HepG2 (cell line): ENCODE results near the gene LIMCH1. TPM values are rescaled to one million over a fixed set of nuclear protein-coding genes. Genes with fewer than 3 reads are reported as not detected.

ENCODE experiments used
- ATAC-seq: fragments of 200-7000 bp; cut with Tn5 transposase; 3 replicates; pipeline ENCODE4 v1.9.1; 2020; ENCODE audit warnings: mild to moderate bottlenecking, moderate library complexity
- BruUV-seq: library from RNA; stranded (reverse); fragments of 400-500 nt; replicated peaks from 2 replicates; lab custom pipeline; 2021; lab: Mats Ljungman, UMichigan
- CTCF ChIA-PET: fragments of 300-600 bp; formaldehyde crosslinking; extraction: SDS; loops from one replicate; lab custom pipeline; 2021; ENCODE audit warnings: low total read pairs, inconsistent platforms, low intra/inter-chr PET ratio; lab: Yijun Ruan, JAX
- POLR2A ChIA-PET: fragments of 350-600 bp; sonication (Branson Sonifier 250); formaldehyde crosslinking; loops from one replicate; lab custom pipeline; 2020; ENCODE audit warnings: antibody characterized with exemption, inconsistent platforms; lab: Yijun Ruan, JAX
- DNase-seq: peaks from one replicate; pipeline ENCODE4 v3.0.0-alpha.2; 2015; ENCODE audit warnings: low spot score
- FAIRE-seq: peaks from 3 replicates; lab custom pipeline; 2011; peaks lifted over from hg19 to GRCh38; lab: Jason Lieb, UNC
- H2AFZ ChIP-seq: one replicate; pipeline ENCODE4 v1.6.1; 2011; ENCODE audit warnings: low read length, inconsistent platforms
- H3K27ac ChIP-seq: fragments of 300-600 bp; 3 replicates; pipeline ENCODE4 v1.8.0; 2011; ENCODE audit warnings: mixed run types, mild to moderate bottlenecking, mixed read lengths, low read length, inconsistent platforms; ENCODE audit not compliant: insufficient read depth; ENCODE audit errors: extremely low read length
- H3K27me3 ChIP-seq, 2 experiments: fragments of 200-600 bp in 1 of 2; 2 replicates in 1 of 2; 3 replicates in 1 of 2; pipeline versions ENCODE4 v1.6.0 to v1.8.0; 2011; ENCODE audit warnings: low read length in 2 of 2, mild to moderate bottlenecking in 2 of 2, moderate library complexity in 2 of 2, inconsistent platforms in 1 of 2; ENCODE audit not compliant: insufficient read depth in 2 of 2, control insufficient read depth in 1 of 2
- H3K36me3 ChIP-seq, 2 experiments: fragments of 200-600 bp in 1 of 2; replicated peaks in 1 of 2; 2 replicates in 1 of 2; 3 replicates in 1 of 2; pipeline versions ENCODE4 v1.5.1 to v1.8.0; 2011; ENCODE audit warnings: low read length in 2 of 2, inconsistent platforms in 1 of 2; ENCODE audit not compliant: insufficient read depth in 2 of 2, control insufficient read depth in 1 of 2
- H3K4me1 ChIP-seq: 2 replicates; pipeline ENCODE4 v1.5.1; 2012; ENCODE audit warnings: low read length, inconsistent platforms; ENCODE audit not compliant: insufficient read depth
- H3K4me2 ChIP-seq: 2 replicates; pipeline ENCODE4 v1.6.0; 2011; ENCODE audit warnings: low read depth, low read length, inconsistent platforms
- H3K4me3 ChIP-seq, 3 experiments: fragments of 200-600 bp in 1 of 3; sonication (generic), shearing (Covaris generic) in 1 of 3; replicated peaks in 1 of 3; 2 replicates each; pipeline ENCODE4 v1.5.1; 2011 to 2016; ENCODE audit warnings: low read length in 3 of 3, inconsistent platforms in 2 of 3, low read depth in 2 of 3, mild to moderate bottlenecking in 2 of 3, control low read depth in 1 of 3, mixed read lengths in 1 of 3; ENCODE audit not compliant: insufficient read depth in 1 of 3
- H3K79me2 ChIP-seq: one replicate; pipeline ENCODE4 v1.6.1; 2011; ENCODE audit warnings: low read length, inconsistent platforms; ENCODE audit not compliant: insufficient read depth
- H3K9ac ChIP-seq: 2 replicates; pipeline ENCODE4 v1.6.0; 2011; ENCODE audit warnings: mild to moderate bottlenecking, low read depth, low read length, inconsistent platforms; ENCODE audit not compliant: insufficient read depth
- H3K9me3 ChIP-seq: 2 replicates; pipeline ENCODE4 v1.5.1; 2012; ENCODE audit warnings: mild to moderate bottlenecking, low read length
- H4K20me1 ChIP-seq: 2 replicates; pipeline ENCODE4 v1.6.0; 2011; ENCODE audit warnings: inconsistent platforms, mild to moderate bottlenecking, low read length, moderate library complexity; ENCODE audit not compliant: insufficient read depth
- AGO2 ChIP-seq: fragments of 200-400 bp; formaldehyde crosslinking; optimal IDR thresholded peaks from 2 replicates; pipeline ENCODE3; 2017; ENCODE audit warnings: mild to moderate bottlenecking, low read depth, low read length, moderate library complexity
- NPAS2 ChIP-seq: sonication (generic); formaldehyde crosslinking; IDR thresholded peaks from 2 replicates; pipeline ENCODE4 v1.8.0; 2022; ENCODE audit warnings: mild to moderate bottlenecking, missing genetic modification reagents, borderline replicate concordance
- PAF1 ChIP-seq: IDR thresholded peaks from 2 replicates; pipeline ENCODE4 v1.6.1; 2016; ENCODE audit warnings: missing genetic modification reagents, missing compliant biosample characterization
- SP140L ChIP-seq: sonication (generic); formaldehyde crosslinking; IDR thresholded peaks from 2 replicates; pipeline ENCODE4 v1.4.0; 2020; ENCODE audit warnings: missing genetic modification reagents, borderline replicate concordance
- STAG1 ChIP-seq: sonication (generic); formaldehyde crosslinking; IDR thresholded peaks from 2 replicates; pipeline ENCODE4 v1.4.0; 2020; ENCODE audit warnings: missing genetic modification reagents
- THAP11 ChIP-seq: IDR thresholded peaks from 2 replicates; pipeline ENCODE4 v1.6.1; 2016; ENCODE audit warnings: missing biosample characterization, missing genetic modification reagents
- ZMAT3 ChIP-seq: sonication (generic); formaldehyde crosslinking; conservative IDR thresholded peaks from 2 replicates; pipeline ENCODE4 v1.7.0; 2021; ENCODE audit warnings: missing genetic modification reagents
- ZNF547 ChIP-seq: sonication (generic); formaldehyde crosslinking; IDR thresholded peaks from 2 replicates; pipeline ENCODE4 v1.5.1; 2020; ENCODE audit warnings: mild to moderate bottlenecking, missing genetic modification reagents
- ZNF850 ChIP-seq: sonication (generic); formaldehyde crosslinking; conservative IDR thresholded peaks from 2 replicates; pipeline ENCODE4 v1.9.0; 2021; ENCODE audit warnings: mild to moderate bottlenecking, missing genetic modification reagents
- WGBS: methylation state at CpG from one replicate; pipeline ENCODE4 v1.1.6; 2017; ENCODE audit warnings: low lambda C conversion rate; 5-methylcytosine and 5-hydroxymethylcytosine counted together
- in situ Hi-C: cut with HindIII; loops from 2 replicates; pipeline ENCODE4 v1.10.0; 2017; ENCODE audit warnings: low pct_unique_long_range_greater_than_20kb; ENCODE audit not compliant: extremely low pct_ligation_motif_present
- intact Hi-C: fragments of 100-400 bp; cut with micrococcal nuclease; formaldehyde crosslinking; loops from one replicate; pipeline ENCODE4 v1.10.0; 2022; ENCODE audit not compliant: unreplicated experiment
- polyA plus RNA-seq, 8 experiments: library from polyadenylated mRNA; depleted of rRNA in 3 of 8; stranded (reverse) in 7 of 8; unstranded in 1 of 8; fragments of >200 nt; fragmentation: Illumina TruSeq in 4 of 8; extraction: Trizol in 4 of 8; gene quantifications; 2 replicates each; pipeline versions ENCODE4 v1.2.1 to v1.2.3, GENCODE V29; 2011 to 2016; ENCODE audit warnings: low read depth in 4 of 8, missing spikeins in 1 of 8, mixed read lengths in 1 of 8; ENCODE audit not compliant: insufficient read depth in 1 of 8
- total RNA-seq, 5 experiments: library from RNA; depleted of rRNA; stranded (reverse); fragments of >200 nt; fragmentation: Illumina TruSeq; extraction: Trizol; gene quantifications; 2 replicates each; pipeline ENCODE4 v1.2.3, GENCODE V29; 2016; ENCODE audit warnings: low read depth in 1 of 5
- TF ChIP-seq, protein P1 (sequence below): sonication (generic); formaldehyde crosslinking; IDR thresholded peaks from 2 replicates; pipeline ENCODE4 v1.4.0; 2020; ENCODE audit warnings: mild to moderate bottlenecking, missing genetic modification reagents

LIMCH1 gene
- total and polyA plus RNA-seq, 2 of the 13 experiments (the other 11 are each of a cell fraction or from before 2014, with no cell fraction given): 0.04 TPM; not detected in 1

DNA sequence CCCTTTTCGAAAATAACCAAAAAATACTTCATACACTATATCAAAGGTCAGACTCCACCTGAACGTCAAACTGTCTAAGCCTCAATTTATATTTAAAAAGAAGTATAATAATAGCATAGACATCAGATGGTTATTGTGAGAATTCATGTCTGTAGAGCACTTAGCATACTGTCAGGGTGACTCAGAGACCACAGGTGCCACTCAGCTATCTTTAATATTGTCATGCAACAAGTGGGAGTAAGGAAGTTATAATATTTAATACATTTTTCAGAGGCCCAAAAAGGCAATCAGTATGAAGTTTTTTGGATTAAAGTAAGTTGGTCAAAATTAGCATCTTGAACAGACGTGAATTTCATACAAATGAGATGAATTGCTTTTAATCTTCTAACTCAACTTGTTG, 117.2 kb downstream of the LIMCH1 start:
- Histone ChIP-seq H3K4me2 (no peak overlapping the region), H3K27me3 (peaks cover 0 to 19% of the 10 kb centered on the region in 2 experiments; a peak in 3 of 5 replicates), H3K9me3 (no peaks in the 10 kb centered on the region), H3K27ac (no peak overlapping the region), H3K4me3 (no peak overlapping the region), H3K36me3 (no peaks in the 10 kb centered on the region), H3K79me2 (no peaks in the 10 kb centered on the region), H3K4me1 (no peaks in the 10 kb centered on the region), H4K20me1 (no peaks in the 10 kb centered on the region), H3K9ac (no peak overlapping the region), H2AFZ (no peak overlapping the region)
- POLR2A ChIA-PET: no interaction called here
- no TSS peak for BruUV-seq
- TF ChIP-seq SP140L (CRISPR knock-in tag) (no peak), THAP11 (CRISPR knock-in tag) (no peak), ZNF850 (CRISPR knock-in tag) (no peak), AGO2 (no peak), PAF1 (no peak), STAG1 (CRISPR knock-in tag) (no peak), NPAS2 (CRISPR knock-in tag) (no peak), ZMAT3 (CRISPR knock-in tag) (no peak), ZNF547 (CRISPR knock-in tag) (no peak)
- TF ChIP-seq, protein P1, sequence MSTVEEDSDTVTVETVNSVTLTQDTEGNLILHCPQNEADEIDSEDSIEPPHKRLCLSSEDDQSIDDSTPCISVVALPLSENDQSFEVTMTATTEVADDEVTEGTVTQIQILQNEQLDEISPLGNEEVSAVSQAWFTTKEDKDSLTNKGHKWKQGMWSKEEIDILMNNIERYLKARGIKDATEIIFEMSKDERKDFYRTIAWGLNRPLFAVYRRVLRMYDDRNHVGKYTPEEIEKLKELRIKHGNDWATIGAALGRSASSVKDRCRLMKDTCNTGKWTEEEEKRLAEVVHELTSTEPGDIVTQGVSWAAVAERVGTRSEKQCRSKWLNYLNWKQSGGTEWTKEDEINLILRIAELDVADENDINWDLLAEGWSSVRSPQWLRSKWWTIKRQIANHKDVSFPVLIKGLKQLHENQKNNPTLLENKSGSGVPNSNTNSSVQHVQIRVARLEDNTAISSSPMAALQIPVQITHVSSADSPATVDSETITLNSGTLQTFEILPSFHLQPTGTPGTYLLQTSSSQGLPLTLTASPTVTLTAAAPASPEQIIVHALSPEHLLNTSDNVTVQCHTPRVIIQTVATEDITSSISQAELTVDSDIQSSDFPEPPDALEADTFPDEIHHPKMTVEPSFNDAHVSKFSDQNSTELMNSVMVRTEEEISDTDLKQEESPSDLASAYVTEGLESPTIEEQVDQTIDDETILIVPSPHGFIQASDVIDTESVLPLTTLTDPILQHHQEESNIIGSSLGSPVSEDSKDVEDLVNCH (CRISPR knock-in tag): no peak
- FAIRE-seq (no peak), ATAC-seq (no peak), DNase-seq (no peak)
- 3% methylated on average over 3 of the region's 3 CpGs for WGBS
- CTCF ChIA-PET: no interaction called here
- intact Hi-C loops: no loop called here
- in situ Hi-C loops: no loop called here
